GM19043 (cell line): ENCODE data around the gene BEND6.

Experiments
- ATAC-seq: cut with Tn5 transposase; IDR thresholded peaks from one replicate; pipeline ENCODE4 v1.9.1; 2021; ENCODE audit warnings: low read depth; ENCODE audit not compliant: unreplicated experiment

The BEND6 gene

GRCh38 chr6:56940463-56940862 lies 14.4 kb upstream of the BEND6 start:
- no peak for ATAC-seq

- no peak for ATAC-seq
These were observed 13.9 kb upstream of the BEND6 start for GRCh38 chr6:56940977-56941376.

DNA sequence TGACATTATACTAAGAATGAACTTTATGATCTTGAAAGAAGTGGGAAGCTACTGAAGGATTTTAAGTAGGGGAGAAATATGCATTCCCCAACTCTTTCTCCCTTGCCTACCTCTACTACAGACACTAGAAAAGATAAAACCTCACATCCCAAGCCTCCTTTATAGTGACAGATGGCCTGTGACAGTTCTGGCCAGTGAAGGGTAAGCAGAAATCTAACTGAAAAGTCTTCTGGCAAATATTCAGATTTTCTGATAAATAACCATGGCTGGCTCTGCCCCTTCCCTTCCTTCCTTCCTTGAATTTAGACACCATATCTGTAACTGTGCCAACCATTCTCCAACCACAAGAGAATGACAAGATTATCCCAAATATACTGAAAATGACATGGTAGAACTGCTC lies 10.2 kb upstream of the BEND6 start:
- no peak for ATAC-seq

- no peak for ATAC-seq
These were observed 8.5 kb upstream of the BEND6 start for GRCh38 chr6:56946368-56946767.

- no peak for ATAC-seq
These were observed 7.0 kb upstream of the BEND6 start for GRCh38 chr6:56947924-56948323.

DNA sequence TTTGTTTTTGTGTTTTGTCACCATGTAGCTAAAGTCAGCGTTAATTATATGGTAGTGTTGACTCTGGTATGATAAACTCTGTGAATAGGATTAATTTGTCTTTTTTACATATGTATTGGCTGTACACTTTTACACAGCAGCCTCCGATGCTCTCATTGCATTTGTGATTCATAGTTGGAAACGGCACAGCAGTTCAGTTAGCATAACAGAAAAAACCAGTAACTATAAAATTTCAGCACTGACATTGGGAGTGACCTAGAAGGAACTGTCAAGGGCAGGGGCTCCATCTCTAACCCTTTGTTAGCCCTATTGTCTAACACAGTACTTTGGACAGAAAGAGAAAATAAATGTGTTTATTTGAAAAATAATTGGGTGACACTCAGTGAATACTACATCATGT lies 5.6 kb upstream of the BEND6 start:
- no peak for ATAC-seq

DNA sequence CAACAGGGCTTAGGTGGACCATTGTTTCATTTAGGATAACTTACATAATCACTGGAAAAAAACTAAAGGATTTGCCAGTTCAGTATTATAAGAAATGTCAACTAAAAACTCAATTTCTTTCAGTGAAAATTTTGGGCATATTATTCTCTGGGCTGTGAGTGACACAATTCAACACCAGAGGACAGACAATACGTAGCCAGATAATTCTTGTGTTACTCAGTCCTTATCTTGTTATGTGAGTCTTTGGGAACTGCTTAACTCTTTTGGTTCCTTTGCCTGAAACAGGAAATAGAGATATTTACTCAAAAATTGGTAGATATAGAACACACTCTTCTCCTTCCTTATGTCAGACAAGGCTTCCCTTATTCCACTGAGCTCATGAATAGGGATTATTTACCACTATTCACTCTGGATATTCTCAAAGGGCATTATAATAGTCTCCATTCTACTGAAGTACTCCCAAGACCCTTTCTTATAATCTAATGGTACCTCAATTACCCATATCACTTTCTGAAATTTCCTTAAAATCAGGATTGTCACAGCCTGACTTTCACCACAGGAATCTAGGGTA lies 4.9 kb upstream of the BEND6 start:
- no peak for ATAC-seq

DNA sequence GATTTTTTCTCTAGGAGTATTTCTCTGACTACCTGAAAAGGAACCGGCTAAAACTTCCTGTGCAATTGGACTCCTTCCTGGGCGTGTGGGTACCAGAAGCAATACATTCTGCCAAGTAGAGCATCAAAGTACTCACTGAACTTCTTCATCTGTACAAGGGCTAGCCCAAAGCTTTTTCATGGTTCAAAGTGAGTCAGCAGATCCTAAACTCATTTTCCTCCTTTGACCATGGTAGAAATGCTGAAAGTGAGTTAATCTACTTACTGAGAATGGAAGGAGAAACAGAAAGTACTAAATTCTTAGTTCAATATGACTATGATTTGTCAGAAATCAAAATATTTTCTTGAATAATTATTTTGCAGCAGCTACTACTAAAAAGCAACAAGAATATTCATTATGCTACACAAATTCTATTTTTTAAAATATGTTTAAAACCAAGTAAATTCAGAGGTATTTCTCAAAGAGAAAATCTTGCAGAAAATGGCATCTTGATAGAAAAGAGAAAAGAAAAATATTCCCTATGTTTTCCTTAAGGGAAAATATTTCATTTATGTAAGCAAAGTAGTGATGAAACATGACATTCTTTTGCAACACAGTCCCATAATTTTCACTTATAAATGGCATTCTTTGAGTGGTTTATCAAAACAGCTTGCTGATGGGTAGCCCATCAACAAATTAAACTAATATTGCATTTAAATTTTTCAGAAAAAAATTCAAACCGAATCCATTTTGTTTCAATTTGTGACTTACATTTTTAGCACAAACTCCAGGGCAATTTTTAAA lies 3.7 kb upstream of the BEND6 start:
- ATAC-seq: no peak

DNA sequence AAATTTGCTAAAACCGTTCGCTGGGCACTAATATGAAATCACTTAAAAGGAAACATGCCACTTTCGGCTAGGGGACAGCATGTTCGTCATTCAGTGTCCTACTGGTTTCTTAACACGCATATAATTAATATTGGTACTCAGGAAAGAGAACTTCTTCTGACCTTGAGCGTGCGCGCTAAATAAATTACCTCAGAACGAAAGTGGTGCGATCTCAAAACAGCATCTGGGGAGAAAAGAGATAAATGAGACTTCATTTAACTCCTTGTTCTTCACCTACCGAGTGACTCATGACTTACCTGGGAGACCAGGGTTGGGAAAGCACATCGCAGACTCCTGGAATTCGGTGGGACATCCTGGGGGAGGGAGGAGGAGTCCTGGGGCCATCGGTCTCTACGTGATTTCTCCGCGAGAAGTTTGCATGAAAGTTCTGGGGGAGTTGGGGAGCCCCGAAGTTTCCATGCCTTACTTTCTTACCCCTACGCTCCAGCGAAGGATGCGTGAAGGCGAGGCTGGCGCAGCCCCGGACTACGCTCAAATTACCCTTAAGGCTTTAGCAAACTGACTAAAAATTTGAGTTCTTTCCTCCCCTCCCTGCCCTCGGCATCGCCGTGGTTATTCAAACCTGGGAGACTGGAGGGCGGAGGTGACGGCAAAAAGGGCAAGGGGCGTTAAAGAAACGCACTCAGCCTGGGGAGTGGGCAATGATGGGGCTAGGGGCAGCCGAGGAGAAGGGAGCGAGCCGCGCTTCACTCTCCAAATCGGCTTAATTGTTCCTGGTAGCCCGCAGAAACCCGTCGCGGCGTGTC lies 1.1 kb upstream of the BEND6 start:
- no peak for ATAC-seq

- ATAC-seq: peak; percentile 49
These were observed 556 bp downstream of the BEND6 start for GRCh38 chr6:56955171-56956155.

GRCh38 chr6:56956491-56956890 lies 1.6 kb downstream of the BEND6 start:
- no peak for ATAC-seq

GRCh38 chr6:56957856-56958255 lies 2.9 kb downstream of the BEND6 start:
- ATAC-seq: no peak

DNA sequence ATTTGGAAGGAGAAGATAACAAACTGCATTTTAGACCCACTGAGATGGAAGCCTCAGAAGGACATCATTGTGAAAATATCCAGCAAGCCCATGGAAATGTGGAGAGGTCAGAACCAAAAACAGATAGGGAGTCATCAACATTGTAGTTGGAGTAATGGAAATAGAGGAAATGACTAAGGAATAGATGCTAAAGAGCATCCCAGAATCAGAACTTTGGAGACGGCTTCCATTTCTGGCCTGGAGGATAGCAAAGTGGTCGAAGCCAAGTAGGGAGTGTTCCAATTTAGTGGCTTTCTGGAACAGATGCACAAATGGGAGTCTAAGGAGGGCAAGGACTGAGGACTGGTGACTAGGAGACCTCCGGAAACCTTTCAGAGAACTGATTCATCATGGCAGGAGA lies 3.6 kb downstream of the BEND6 start:
- ATAC-seq: no peak

- ATAC-seq: no peak
These were observed 4.2 kb downstream of the BEND6 start for GRCh38 chr6:56959094-56959493.

DNA sequence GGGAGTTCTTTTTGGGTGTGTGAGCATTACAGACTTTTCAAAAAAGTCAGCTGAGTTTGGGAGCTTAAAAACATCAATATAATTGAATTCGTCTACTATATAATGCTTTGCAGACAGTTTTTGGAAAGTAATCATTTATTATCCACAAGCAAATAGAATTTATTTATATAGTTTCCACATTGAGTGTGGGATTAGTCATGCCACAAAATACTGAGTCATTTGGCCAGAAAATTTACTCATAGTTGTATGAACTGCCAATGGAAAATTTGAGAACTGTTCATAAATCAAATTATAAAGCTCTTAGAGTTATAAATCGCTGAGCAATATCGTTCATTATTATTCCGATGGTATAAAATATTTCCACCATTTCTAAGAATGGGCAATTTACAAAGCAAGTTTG lies 5.0 kb downstream of the BEND6 start:
- no peak for ATAC-seq

- no peak for ATAC-seq
These were observed 6.2 kb downstream of the BEND6 start for GRCh38 chr6:56961151-56961550.

- ATAC-seq: no peak
These were observed 7.5 kb downstream of the BEND6 start for GRCh38 chr6:56962441-56962840.

DNA sequence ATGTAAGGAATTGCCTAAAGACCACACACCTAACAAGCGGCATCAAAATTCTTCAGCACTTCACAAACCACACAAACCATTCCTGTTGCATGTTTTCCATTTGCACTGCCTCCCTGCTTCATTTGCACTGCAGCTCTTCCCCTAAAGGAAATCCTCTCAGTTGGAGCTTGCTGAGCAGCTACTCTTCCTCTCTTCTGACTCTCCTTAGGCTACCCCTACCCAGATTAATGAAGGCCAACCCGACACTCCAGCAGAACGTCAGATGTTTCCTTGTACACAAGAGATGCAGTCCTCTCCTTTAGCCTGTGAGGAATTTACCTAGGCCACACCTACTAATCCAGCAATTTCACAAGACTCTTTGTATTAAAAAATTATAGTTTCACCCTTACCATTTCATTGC lies 8.1 kb downstream of the BEND6 start:
- ATAC-seq: no peak

- no peak for ATAC-seq
These were observed 8.9 kb downstream of the BEND6 start for GRCh38 chr6:56963793-56964192.

DNA sequence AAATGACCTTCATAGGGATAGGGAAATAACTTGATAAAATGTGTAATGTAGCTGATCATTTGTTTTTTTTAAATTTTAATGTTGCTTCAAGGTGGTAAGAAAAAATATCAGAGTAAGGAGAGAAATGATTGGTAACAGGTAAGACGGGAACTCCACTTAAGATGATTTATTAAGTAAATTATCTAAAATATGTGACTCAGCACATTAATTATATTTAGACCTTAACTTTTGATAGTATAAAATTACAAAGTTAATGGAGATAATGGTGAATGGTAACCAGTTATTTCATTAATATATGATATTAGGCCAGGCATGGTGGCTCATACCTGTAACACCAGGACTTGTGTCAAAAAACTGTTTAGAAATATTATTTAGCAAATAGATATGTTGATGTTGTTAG lies 10.2 kb downstream of the BEND6 start:
- no peak for ATAC-seq

- ATAC-seq: no peak
These were observed 15.9 kb downstream of the BEND6 start for GRCh38 chr6:56970849-56971248.
